Activated CD4-positive, alpha-beta memory T cell treated with anti-CD3 and anti-CD28 coated beads, Interleukin-2, amount 10 ng/mL, durations not matched to agents 7 days and 5 days (primary cell): ENCODE measurements around the gene LRRTM1. TPM values are rescaled to one million over a fixed set of nuclear protein-coding genes. Genes with fewer than 3 reads are reported as not detected.

ENCODE experiments used
- CTCF ChIA-PET: fragments of 350-600 bp; sonication (Branson Sonifier 250); formaldehyde crosslinking; loops from one replicate; lab custom pipeline; 2021; ENCODE audit warnings: antibody characterized with exemption, inconsistent platforms; lab: Charles Lee
- POLR2A ChIA-PET: fragments of 350-600 bp; sonication (Branson Sonifier 250); formaldehyde crosslinking; loops from one replicate; lab custom pipeline; 2021; ENCODE audit warnings: antibody characterized with exemption; lab: Charles Lee
- DNase-seq: peaks from one replicate; pipeline ENCODE4 v3.0.0-alpha.2; 2020
- H3K27ac Mint-ChIP-seq: one replicate; pipeline ENCODE4 v1.8.0; 2021; ENCODE audit warnings: mild to moderate bottlenecking, mixed read lengths
- H3K27me3 Mint-ChIP-seq: one replicate; pipeline ENCODE4 v1.8.0; 2021; ENCODE audit warnings: mixed read lengths
- H3K36me3 Mint-ChIP-seq: one replicate; pipeline ENCODE4 v1.8.0; 2021; ENCODE audit warnings: low read depth, mixed read lengths
- H3K4me1 Mint-ChIP-seq: one replicate; pipeline ENCODE4 v1.8.0; 2021; ENCODE audit warnings: mixed read lengths
- H3K4me3 Mint-ChIP-seq: one replicate; pipeline ENCODE4 v1.8.0; 2021; ENCODE audit warnings: mild to moderate bottlenecking, mixed read lengths
- H3K9me3 Mint-ChIP-seq: one replicate; pipeline ENCODE4 v1.8.0; 2021; ENCODE audit warnings: mixed read lengths
- total RNA-seq, 2 experiments: library from RNA; stranded (reverse); gene quantifications; one replicate each; pipeline ENCODE4 v1.2.3, GENCODE V29; 2021

The LRRTM1 gene
- total RNA-seq, 2 experiments from 2014 or later, result not detected

- no peak overlapping the region for H3K4me3 Mint-ChIP-seq
- ChIA-PET POLR2A (no interaction called here), CTCF (no interaction called here)
- no peak overlapping the region for H3K27ac Mint-ChIP-seq
- no peaks in the 10 kb centered on the region for H3K4me1 Mint-ChIP-seq
- no peak for DNase-seq
- H3K27me3 Mint-ChIP-seq, result no peaks in the 10 kb centered on the region
- peaks cover 6% of the 10 kb centered on the region for H3K9me3 Mint-ChIP-seq
- H3K36me3 Mint-ChIP-seq, result no peaks in the 10 kb centered on the region
Measured at GRCh38 chr2:80252294-80252986, 52.1 kb downstream of the LRRTM1 start.
